ENCODE data around the gene AKAP8L. TPM values are rescaled to one million over a fixed set of nuclear protein-coding genes. Genes with fewer than 3 reads are reported as not detected.

The AKAP8L gene
- total and polyA plus RNA-seq, 12 donors: 45.2 to 140 (median 63.1) TPM

GRCh38 chr19:15441317-15441716, 22.5 kb upstream of the AKAP8L start:
- no peak overlapping the region for H3K4me3 ChIP-seq
- no peaks in the 10 kb centered on the region for H3K9me3 ChIP-seq
- DNase-seq (no peak), ATAC-seq (no peak)
- no peak overlapping the region for H3K27ac ChIP-seq
- intact Hi-C loops (cut with DNase I): no loop called here
- TF ChIP-seq CTCF (IDR thresholded peaks at IDR 0.05): no peak
- WGBS, 2 donors: 85 to 87% methylated on average over 3 of the region's 3 CpGs
- H3K4me1 ChIP-seq: peaks cover 4 to 32% (median 19%) of the 10 kb centered on the region in 9 donors
- H3K36me3 ChIP-seq: peaks cover 0 to 28% (median 0%) of the 10 kb centered on the region in 9 donors
- no peaks in the 10 kb centered on the region for H3K27me3 ChIP-seq

GRCh38 chr19:15439821-15440641, 21.2 kb upstream of the AKAP8L start:
- 92 to 95% methylated on average over 36 to 38 of the region's 38 CpGs for WGBS, 2 donors
- H3K9me3 ChIP-seq: no peaks in the 10 kb centered on the region
- H3K27me3 ChIP-seq: no peaks in the 10 kb centered on the region
- TF ChIP-seq CTCF (IDR thresholded peaks at IDR 0.05): no peak
- intact Hi-C loops (cut with DNase I): no loop called here
- no peak overlapping the region for H3K4me3 ChIP-seq
- H3K4me1 ChIP-seq: peaks cover 0 to 21% (median 9%) of the 10 kb centered on the region in 9 donors
- H3K36me3 ChIP-seq: peaks cover 0 to 26% (median 0%) of the 10 kb centered on the region in 9 donors
- ATAC-seq (no peak), DNase-seq (no peak)
- H3K27ac ChIP-seq: no peak overlapping the region

GRCh38 chr19:15439078-15439799, 20.5 kb upstream of the AKAP8L start:
- Histone ChIP-seq H3K27me3 (no peaks in the 10 kb centered on the region), H3K36me3 (peaks cover 0 to 26% (median 0%) of the 10 kb centered on the region in 9 donors), H3K4me1 (peaks cover 0 to 13% (median 3%) of the 10 kb centered on the region in 9 donors), H3K27ac (no peak overlapping the region), H3K4me3 (no peak overlapping the region), H3K9me3 (no peaks in the 10 kb centered on the region)
- TF ChIP-seq CTCF (IDR thresholded peaks at IDR 0.05): no peak
- intact Hi-C loops (cut with DNase I): no loop called here
- ATAC-seq (no peak), DNase-seq (no peak)
- whole genome bisulfite sequencing, 2 donors: 82 to 85% methylated on average over 25 of the region's 25 CpGs

GRCh38 chr19:15438577-15438976, 19.8 kb upstream of the AKAP8L start:
- Histone ChIP-seq H3K4me3 (no peak overlapping the region), H3K9me3 (no peaks in the 10 kb centered on the region), H3K27ac (no peak overlapping the region), H3K4me1 (peaks cover 0 to 9% (median 2%) of the 10 kb centered on the region in 9 donors), H3K27me3 (no peaks in the 10 kb centered on the region), H3K36me3 (peaks cover 0 to 26% (median 0%) of the 10 kb centered on the region in 9 donors)
- 94 to 95% methylated on average over 27 of the region's 27 CpGs for WGBS, 2 donors
- ATAC-seq (no peak), DNase-seq (no peak)
- no peak for TF ChIP-seq CTCF (IDR thresholded peaks at IDR 0.05)
- intact Hi-C loops (cut with DNase I): no loop called here

Measured in heart right ventricle (tissue), 16 donors.